GM23248 (cell line): ENCODE measurements around the gene RNPS1. TPM values are rescaled to one million over a fixed set of nuclear protein-coding genes. Genes with fewer than 3 reads are reported as not detected.

Experiments
- DNase-seq: peaks from one replicate; pipeline ENCODE4 v3.0.0-alpha.2; 2015
- H2AFZ ChIP-seq: fragments of 200-600 bp; sonication (generic); 2 replicates; pipeline ENCODE4 v1.6.1; 2016; ENCODE audit warnings: antibody characterized with exemption
- H3F3A ChIP-seq: fragments of 200-600 bp; sonication (generic); 2 replicates; pipeline ENCODE4 v1.6.1; 2016; ENCODE audit warnings: mild to moderate bottlenecking, antibody characterized with exemption, mixed run types; ENCODE audit not compliant: insufficient read depth
- H3K27ac ChIP-seq: fragments of 200-600 bp; sonication (generic); 2 replicates; pipeline ENCODE4 v1.5.1; 2016; ENCODE audit warnings: mild to moderate bottlenecking
- H3K27me3 ChIP-seq: fragments of 200-600 bp; sonication (generic); replicated peaks from 2 replicates; pipeline ENCODE4 v1.6.1; 2016; ENCODE audit warnings: mild to moderate bottlenecking; ENCODE audit not compliant: insufficient read depth
- H3K36me3 ChIP-seq: fragments of 200-600 bp; sonication (generic); 2 replicates; pipeline ENCODE4 v1.6.1; 2016; ENCODE audit warnings: low read depth, mild to moderate bottlenecking
- H3K4me1 ChIP-seq: fragments of 200-600 bp; sonication (generic); 2 replicates; pipeline ENCODE4 v1.6.1; 2016; ENCODE audit warnings: mild to moderate bottlenecking; ENCODE audit not compliant: insufficient read depth
- H3K4me2 ChIP-seq: fragments of 200-600 bp; sonication (generic); one replicate; pipeline ENCODE4 v1.6.1; 2016; ENCODE audit warnings: mild to moderate bottlenecking; ENCODE audit not compliant: unreplicated experiment
- H3K4me3 ChIP-seq: fragments of 200-600 bp; sonication (generic); 2 replicates; pipeline ENCODE4 v1.5.1; 2016; ENCODE audit warnings: mild to moderate bottlenecking
- H3K79me2 ChIP-seq: fragments of 200-600 bp; sonication (generic); 2 replicates; pipeline ENCODE4 v1.6.1; 2016; ENCODE audit warnings: mild to moderate bottlenecking; ENCODE audit not compliant: insufficient read depth
- H3K9ac ChIP-seq: fragments of 200-600 bp; sonication (generic); 2 replicates; pipeline ENCODE4 v1.6.1; 2016; ENCODE audit warnings: mild to moderate bottlenecking
- H3K9me2 ChIP-seq: fragments of 200-600 bp; sonication (generic); 2 replicates; pipeline ENCODE4 v1.6.1; 2016; ENCODE audit warnings: mixed run types, mild to moderate bottlenecking, moderate library complexity; ENCODE audit not compliant: insufficient read depth
- H3K9me3 ChIP-seq: fragments of 200-600 bp; sonication (generic); one replicate; pipeline ENCODE4 v1.6.1; 2017; ENCODE audit warnings: low read depth
- H4K20me1 ChIP-seq: fragments of 200-600 bp; sonication (generic); 2 replicates; pipeline ENCODE4 v1.6.0; 2016; ENCODE audit not compliant: insufficient read depth
- EZH2 ChIP-seq: fragments of 200-600 bp; sonication (generic); IDR thresholded peaks from 2 replicates; pipeline ENCODE4 v1.6.1; 2018; ENCODE audit warnings: antibody characterized with exemption, mild to moderate bottlenecking; ENCODE audit not compliant: insufficient read depth, poor library complexity, severe bottlenecking
- EZH2phosphoT487 ChIP-seq: fragments of 200-600 bp; sonication (generic); IDR thresholded peaks from 2 replicates; pipeline ENCODE4 v1.6.1; 2018; ENCODE audit warnings: antibody characterized with exemption, moderate library complexity, mild to moderate bottlenecking, low read depth; ENCODE audit not compliant: insufficient read depth
- WGBS, 2 experiments: methylation state at CpG; one replicate each; pipeline ENCODE4 v1.1.6; 2015 to 2017; ENCODE audit warnings: low lambda C conversion rate in 2 of 2, low coverage in 1 of 2; ENCODE audit errors: missing lambda C conversion rate in 2 of 2; 5-methylcytosine and 5-hydroxymethylcytosine counted together
- in situ Hi-C: fragments of 300-500 bp; cut with MboI; formaldehyde crosslinking; loops from 2 replicates; pipeline ENCODE4 v1.15.0; 2020
- polyA plus RNA-seq: library from polyadenylated mRNA; unstranded; fragments of >200 nt; fragmentation: Nextera tagmentation; extraction: Ambion mirVana; gene quantifications from 2 replicates; pipeline ENCODE4 v1.2.1, GENCODE V29; 2016
- total RNA-seq: library from RNA; depleted of rRNA; stranded (reverse); fragments of >200 nt; shearing (Covaris generic); gene quantifications from 2 replicates; pipeline ENCODE4 v1.2.3, GENCODE V29; 2014

RNPS1 gene
- total and polyA plus RNA-seq, 2 experiments from 2014 or later: 104 to 176 TPM

GRCh38 chr16:2280461-2280860 lies 12.5 kb upstream of the RNPS1 start:
- Histone ChIP-seq H3K9ac (no peak overlapping the region), H3K27me3 (no peaks in the 10 kb centered on the region), H3K9me2 (no peaks in the 10 kb centered on the region), H3K4me2 (no peak overlapping the region), H3K4me1 (no peaks in the 10 kb centered on the region), H3F3A (no peaks in the 10 kb centered on the region), H3K27ac (no peak overlapping the region), H4K20me1 (no peaks in the 10 kb centered on the region), H3K79me2 (no peaks in the 10 kb centered on the region), H3K9me3 (no peaks in the 10 kb centered on the region), H3K36me3 (no peaks in the 10 kb centered on the region), H3K4me3 (no peak overlapping the region), H2AFZ (no peak overlapping the region)
- 83 to 90% methylated on average over 6 to 8 of the region's 8 CpGs for WGBS, 2 experiments
- in situ Hi-C loops: no loop called here
- no peak for DNase-seq
- TF ChIP-seq EZH2: no peak
- no peak for TF ChIP-seq EZH2phosphoT487

- in situ Hi-C loops: no loop called here
- H3K4me3 ChIP-seq: no peak overlapping the region
- 80% methylated on average over 25 of the region's 26 CpGs for WGBS, 2 experiments
These were observed 11.3 kb upstream of the RNPS1 start for GRCh38 chr16:2278956-2279800.

GRCh38 chr16:2278272-2278608 lies 10.3 kb upstream of the RNPS1 start:
- Histone ChIP-seq H3K4me1 (no peaks in the 10 kb centered on the region), H3K9me2 (no peaks in the 10 kb centered on the region), H3K27ac (no peak overlapping the region), H3K79me2 (no peaks in the 10 kb centered on the region), H3K36me3 (no peaks in the 10 kb centered on the region), H3K4me3 (no peak overlapping the region), H3K27me3 (no peaks in the 10 kb centered on the region), H3K4me2 (no peak overlapping the region), H3K9ac (no peak overlapping the region), H2AFZ (no peak overlapping the region), H3F3A (no peaks in the 10 kb centered on the region), H4K20me1 (no peaks in the 10 kb centered on the region), H3K9me3 (no peaks in the 10 kb centered on the region)
- DNase-seq: no peak
- no peak for TF ChIP-seq EZH2phosphoT487
- no peak for TF ChIP-seq EZH2
- WGBS, 2 experiments: 87 to 92% methylated on average over 10 to 14 of the region's 14 CpGs
- in situ Hi-C loops: no loop called here

More at GRCh38 chr16:2278956-2279800, 11.3 kb upstream of the RNPS1 start:
- Histone ChIP-seq H3K27me3 (no peaks in the 10 kb centered on the region), H3K9ac (no peak overlapping the region), H3K79me2 (no peaks in the 10 kb centered on the region), H3K27ac (no peak overlapping the region), H2AFZ (no peak overlapping the region), H3F3A (no peaks in the 10 kb centered on the region), H4K20me1 (no peaks in the 10 kb centered on the region), H3K4me2 (no peak overlapping the region), H3K4me1 (no peaks in the 10 kb centered on the region), H3K36me3 (no peaks in the 10 kb centered on the region), H3K9me3 (no peaks in the 10 kb centered on the region), H3K9me2 (no peaks in the 10 kb centered on the region)
- DNase-seq: no peak
- TF ChIP-seq EZH2phosphoT487 (no peak), EZH2 (no peak)

- Histone ChIP-seq H3K9ac (no peak overlapping the region), H3K9me2 (no peaks in the 10 kb centered on the region), H3K4me1 (no peaks in the 10 kb centered on the region), H4K20me1 (no peaks in the 10 kb centered on the region), H3K9me3 (no peaks in the 10 kb centered on the region), H3K36me3 (no peaks in the 10 kb centered on the region), H3K27ac (no peak overlapping the region), H3K27me3 (no peaks in the 10 kb centered on the region), H2AFZ (no peak overlapping the region), H3F3A (no peaks in the 10 kb centered on the region), H3K79me2 (no peaks in the 10 kb centered on the region), H3K4me3 (no peak overlapping the region), H3K4me2 (no peak overlapping the region)
- TF ChIP-seq EZH2: no peak
- no peak for TF ChIP-seq EZH2phosphoT487
- in situ Hi-C loops: no loop called here
- 77 to 81% methylated on average over 23 to 24 of the region's 25 CpGs for WGBS, 2 experiments
- DNase-seq: no peak
These were observed 9.7 kb upstream of the RNPS1 start for GRCh38 chr16:2277466-2278271.
